ENCODE data around the gene RPS25.
A peak's percentile ranks its signal among the peaks of the same experiment; 100 is the strongest.
"Not testable (repeated sequence)": the region's sequence is repeated elsewhere in the genome, so short reads cannot be mapped to it uniquely, and the experiment has no call there.

Gene RPS25

DNA sequence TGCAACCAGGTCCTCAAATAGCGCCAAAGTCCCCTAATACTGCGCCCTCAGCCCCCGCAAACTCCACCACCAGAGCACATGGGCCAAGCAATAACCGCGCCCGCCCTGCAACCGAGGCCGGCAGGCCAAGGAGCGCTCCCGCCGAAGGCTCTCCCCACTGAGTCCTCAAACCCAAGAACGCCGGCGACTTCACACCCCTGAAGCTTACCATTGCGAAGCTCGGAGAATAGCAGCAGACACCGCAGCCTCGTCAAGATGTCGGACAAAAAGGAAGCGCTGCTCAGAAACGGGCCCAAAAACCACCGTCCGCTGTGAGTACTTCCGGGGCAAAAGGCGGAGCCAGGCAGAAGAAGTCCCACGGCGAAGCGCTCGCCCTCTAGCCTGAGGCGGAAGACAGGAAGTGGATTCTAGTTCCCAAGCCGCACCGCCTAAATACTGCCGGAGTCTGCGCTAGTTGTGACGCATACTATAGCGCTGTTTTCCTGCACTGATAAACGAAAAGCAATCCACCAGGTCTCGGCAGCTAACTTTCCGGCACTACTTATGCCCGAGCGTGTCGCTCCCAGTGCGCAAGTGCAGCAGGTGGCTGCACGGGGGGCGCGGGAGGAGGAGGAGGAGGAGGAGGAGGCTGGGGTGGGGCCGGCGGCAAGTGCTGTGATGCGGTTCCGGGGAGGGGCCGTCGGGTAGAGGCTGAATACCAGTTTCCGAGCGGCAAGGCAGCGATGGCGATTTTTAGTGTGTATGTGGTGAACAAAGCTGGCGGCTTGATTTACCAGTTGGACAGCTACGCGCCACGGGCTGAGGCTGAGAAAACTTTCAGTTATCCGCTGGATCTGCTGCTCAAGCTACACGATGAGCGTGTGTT, at the start of gene RPS25, which contains the start of gene TRAPPC4:
Gene RPS25 (minus strand): TSS at position 270 of the 865 bp plus-strand sequence. CDS start 59 bp downstream, at position 211.
Gene TRAPPC4 (plus strand): TSS at position 693 of the 865 bp plus-strand sequence. CDS start 30 bp downstream, at position 723.
- TF ChIP-seq, protein P1, sequence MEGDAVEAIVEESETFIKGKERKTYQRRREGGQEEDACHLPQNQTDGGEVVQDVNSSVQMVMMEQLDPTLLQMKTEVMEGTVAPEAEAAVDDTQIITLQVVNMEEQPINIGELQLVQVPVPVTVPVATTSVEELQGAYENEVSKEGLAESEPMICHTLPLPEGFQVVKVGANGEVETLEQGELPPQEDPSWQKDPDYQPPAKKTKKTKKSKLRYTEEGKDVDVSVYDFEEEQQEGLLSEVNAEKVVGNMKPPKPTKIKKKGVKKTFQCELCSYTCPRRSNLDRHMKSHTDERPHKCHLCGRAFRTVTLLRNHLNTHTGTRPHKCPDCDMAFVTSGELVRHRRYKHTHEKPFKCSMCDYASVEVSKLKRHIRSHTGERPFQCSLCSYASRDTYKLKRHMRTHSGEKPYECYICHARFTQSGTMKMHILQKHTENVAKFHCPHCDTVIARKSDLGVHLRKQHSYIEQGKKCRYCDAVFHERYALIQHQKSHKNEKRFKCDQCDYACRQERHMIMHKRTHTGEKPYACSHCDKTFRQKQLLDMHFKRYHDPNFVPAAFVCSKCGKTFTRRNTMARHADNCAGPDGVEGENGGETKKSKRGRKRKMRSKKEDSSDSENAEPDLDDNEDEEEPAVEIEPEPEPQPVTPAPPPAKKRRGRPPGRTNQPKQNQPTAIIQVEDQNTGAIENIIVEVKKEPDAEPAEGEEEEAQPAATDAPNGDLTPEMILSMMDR (IDR thresholded peaks at IDR 0.05; ENCODE audit: extremely low read depth, insufficient read depth, missing control alignments), result no peak
- peak; percentile 94 for DNase-seq (ENCODE audit: low spot score)
- in situ Hi-C loops (cut with MboI; ENCODE audit: low pct_unique_long_range_greater_than_20kb, low sequenced_read_pairs, unreplicated experiment), result no loop called here

DNA sequence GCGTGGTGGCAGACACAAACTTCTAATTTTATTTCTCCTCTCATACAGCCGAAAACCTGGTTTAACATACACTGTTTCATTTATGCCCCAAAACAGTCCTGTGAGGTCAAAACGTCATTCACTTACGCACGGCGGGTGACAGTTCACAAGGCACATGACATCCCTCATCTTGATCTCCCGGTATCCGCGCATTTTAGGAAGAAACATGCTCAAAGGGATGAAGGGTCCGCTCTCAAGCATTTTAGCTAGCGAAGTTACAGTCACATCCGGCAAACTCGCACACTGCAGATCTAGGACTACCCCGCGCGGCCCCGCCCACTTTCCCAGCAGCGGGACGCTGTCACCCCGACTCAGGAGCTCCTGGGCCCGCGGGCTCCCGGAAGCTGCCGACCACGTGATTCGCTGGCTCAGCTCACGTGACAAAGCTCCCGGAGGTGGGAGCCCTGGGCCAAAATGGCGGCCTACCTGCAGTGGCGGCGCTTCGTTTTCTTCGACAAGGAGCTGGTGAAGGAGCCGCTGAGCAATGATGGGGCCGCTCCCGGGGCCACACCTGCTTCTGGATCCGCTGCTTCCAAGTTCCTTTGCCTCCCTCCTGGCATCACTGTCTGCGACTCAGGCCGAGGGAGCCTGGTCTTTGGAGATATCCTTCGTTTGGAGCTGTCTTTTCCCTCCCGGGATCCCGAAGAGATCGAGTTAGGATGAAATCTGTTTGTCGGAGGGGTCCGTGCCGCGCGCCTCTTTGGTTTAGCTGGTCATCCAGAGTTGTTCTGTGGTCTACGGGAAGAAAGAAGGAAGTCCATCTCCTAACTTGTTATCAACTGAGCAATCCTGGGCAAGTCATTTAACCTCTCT, 49.5 kb upstream of the RPS25 start, which contains the start of gene VPS11:
Gene VPS11 (plus strand): TSS at position 448 of the 852 bp plus-strand sequence. CDS start 6 bp downstream, at position 454.
- peak; percentile 97 for DNase-seq (ENCODE audit: low spot score)
- in situ Hi-C loops (cut with MboI; ENCODE audit: low pct_unique_long_range_greater_than_20kb, low sequenced_read_pairs, unreplicated experiment), result no loop called here
- TF ChIP-seq, protein P1 (IDR thresholded peaks at IDR 0.05; ENCODE audit: extremely low read depth, insufficient read depth, missing control alignments), result no peak

DNA sequence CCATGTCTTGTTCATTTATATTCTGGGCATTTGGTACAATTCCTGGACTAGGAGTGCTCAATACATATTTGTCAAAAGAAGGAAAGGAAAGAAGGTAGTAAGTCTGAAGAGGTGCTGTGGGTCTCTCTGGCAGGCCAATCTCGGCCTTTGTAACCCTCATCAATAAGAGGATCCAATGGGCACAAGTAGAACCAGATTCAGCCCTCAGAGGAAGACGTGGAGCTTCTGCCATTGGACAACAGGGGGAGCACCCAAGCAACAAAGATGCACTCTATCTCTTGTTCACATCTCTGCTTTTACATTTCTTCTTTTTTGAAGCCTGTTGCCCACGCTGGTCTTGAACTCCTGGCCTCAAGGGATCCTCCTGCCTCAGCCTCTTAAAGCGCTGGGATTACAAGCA, 47.2 kb upstream of the RPS25 start:
- TF ChIP-seq, protein P1 (IDR thresholded peaks at IDR 0.05; ENCODE audit: extremely low read depth, insufficient read depth, missing control alignments), result peak; percentile 68
- in situ Hi-C loops (cut with MboI; ENCODE audit: low pct_unique_long_range_greater_than_20kb, low sequenced_read_pairs, unreplicated experiment), result no loop called here
- DNase-seq (ENCODE audit: low spot score), result peak; percentile 58

DNA sequence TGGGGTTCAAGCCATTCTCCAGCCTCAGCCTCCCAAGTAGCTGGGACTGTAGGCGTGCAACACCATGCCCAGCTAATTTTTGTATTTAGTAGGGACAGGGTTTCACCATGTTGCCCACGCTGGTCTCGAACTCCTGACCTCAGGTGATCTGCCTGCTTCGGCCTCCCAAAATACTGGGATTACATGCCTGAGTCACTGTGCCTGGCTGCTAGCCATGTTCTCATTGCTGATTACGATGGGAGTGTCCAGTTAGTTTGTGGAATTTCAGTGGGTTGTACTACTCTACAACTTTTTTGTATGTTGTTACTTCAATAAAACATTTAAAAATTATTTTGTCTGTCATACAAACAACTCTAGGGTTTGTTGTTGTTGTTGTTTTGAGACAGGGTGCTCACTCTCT, 44.6 kb upstream of the RPS25 start:
- no peak for DNase-seq (ENCODE audit: low spot score)
- TF ChIP-seq, protein P1 (IDR thresholded peaks at IDR 0.05; ENCODE audit: extremely low read depth, insufficient read depth, missing control alignments), result no peak
- in situ Hi-C loops (cut with MboI; ENCODE audit: low pct_unique_long_range_greater_than_20kb, low sequenced_read_pairs, unreplicated experiment), result no loop called here

DNA sequence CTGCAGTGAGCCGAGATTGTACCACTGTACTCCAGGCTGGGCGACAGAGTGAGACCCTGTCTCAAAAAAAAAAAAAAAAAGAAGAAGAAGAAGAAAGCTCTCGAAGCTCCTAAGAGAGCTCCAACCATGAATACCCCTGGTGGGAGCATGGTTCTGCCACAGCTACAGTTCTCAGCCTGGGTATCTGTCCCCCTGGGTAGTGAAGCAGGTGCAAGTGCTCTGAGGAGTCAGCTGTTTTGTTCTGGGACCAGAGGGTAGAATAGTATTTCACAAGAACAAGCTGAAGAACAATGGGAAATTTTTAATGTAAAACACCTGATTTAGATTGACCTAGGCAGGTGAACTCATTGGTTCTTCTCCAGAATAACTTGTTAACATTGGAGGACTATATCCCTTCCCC, 43.1 kb upstream of the RPS25 start:
- TF ChIP-seq, protein P1 (IDR thresholded peaks at IDR 0.05; ENCODE audit: extremely low read depth, insufficient read depth, missing control alignments), result no peak
- no peak for DNase-seq (ENCODE audit: low spot score)
- in situ Hi-C loops (cut with MboI; ENCODE audit: low pct_unique_long_range_greater_than_20kb, low sequenced_read_pairs, unreplicated experiment), result no loop called here

DNA sequence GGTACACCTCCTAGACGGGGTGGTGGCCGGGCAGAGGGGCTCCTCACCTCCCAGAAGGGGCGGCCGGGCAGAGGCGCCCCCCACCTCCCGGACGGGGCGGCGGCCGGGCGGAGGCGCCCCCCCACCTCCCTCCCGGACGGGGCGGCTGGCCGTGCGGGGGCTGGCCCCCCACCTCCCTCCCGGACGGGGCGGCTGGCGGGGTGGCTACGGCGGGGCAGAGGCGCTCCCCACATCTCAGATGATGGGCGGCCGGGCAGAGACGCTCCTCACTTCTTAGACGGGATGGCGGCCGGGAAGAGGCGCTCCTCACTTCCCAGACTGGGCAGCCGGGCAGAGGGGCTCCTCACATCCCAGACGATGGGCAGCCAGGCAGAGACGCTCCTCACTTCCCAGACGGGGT, 41.0 kb upstream of the RPS25 start:
- in situ Hi-C loops (cut with MboI; ENCODE audit: low pct_unique_long_range_greater_than_20kb, low sequenced_read_pairs, unreplicated experiment); DNase-seq (ENCODE audit: low spot score): not testable (repeated sequence)
